Myocyte (in vitro differentiated cells): ENCODE data around the gene NOS3. TPM values are rescaled to one million over a fixed set of nuclear protein-coding genes. Genes with fewer than 3 reads are reported as not detected.

Experiments used
- DNase-seq: peaks from one replicate; pipeline ENCODE4 v3.0.0-alpha.2; 2012; ENCODE audit warnings: low read depth
- total RNA-seq: library from RNA; depleted of rRNA; stranded (reverse); fragments of >200 nt; gene quantifications from 2 replicates; pipeline ENCODE4 v1.2.3, GENCODE V29; 2014

NOS3 gene
- total RNA-seq, 1 donor from 2014 or later = not detected

DNA sequence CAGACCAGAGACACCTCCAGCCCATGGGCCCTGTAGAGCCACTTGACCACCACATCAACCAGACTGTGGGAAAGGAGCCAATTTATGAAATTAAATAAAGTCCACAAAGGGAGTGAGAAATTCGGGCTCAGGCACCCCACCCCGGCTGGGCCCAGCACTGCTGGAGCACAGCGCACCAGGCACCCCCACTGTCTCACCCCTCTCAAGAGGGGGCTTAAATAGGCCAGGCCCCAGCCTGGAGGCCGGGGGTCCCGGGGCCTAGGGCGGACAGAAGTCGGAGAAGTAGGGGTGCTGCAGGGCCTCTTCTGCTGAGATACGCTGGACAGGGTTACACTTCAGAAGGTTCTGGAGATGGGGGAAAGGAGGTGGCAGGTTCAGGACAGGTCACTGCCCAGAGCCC lies 62.9 kb downstream of the NOS3 start:
- DNase-seq = no peak

DNA sequence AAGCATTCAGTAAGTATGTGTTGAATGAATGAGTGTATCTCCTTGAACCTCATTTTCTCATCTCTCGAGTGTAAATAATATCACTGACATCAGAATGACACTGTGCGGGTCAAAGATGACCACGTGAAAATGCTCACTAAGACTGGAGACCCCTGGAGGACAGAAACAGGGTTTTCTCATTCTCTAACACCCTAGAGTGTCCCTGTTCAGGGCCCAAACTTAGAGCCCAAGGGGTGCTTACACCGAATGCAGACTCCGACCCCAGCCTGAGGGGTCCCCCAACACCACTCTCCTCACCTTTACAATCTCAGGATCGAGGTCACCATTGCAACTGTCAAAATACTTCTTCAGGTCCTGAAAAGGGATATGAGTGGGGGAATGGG lies 65.5 kb downstream of the NOS3 start:
- DNase-seq = no peak

DNA sequence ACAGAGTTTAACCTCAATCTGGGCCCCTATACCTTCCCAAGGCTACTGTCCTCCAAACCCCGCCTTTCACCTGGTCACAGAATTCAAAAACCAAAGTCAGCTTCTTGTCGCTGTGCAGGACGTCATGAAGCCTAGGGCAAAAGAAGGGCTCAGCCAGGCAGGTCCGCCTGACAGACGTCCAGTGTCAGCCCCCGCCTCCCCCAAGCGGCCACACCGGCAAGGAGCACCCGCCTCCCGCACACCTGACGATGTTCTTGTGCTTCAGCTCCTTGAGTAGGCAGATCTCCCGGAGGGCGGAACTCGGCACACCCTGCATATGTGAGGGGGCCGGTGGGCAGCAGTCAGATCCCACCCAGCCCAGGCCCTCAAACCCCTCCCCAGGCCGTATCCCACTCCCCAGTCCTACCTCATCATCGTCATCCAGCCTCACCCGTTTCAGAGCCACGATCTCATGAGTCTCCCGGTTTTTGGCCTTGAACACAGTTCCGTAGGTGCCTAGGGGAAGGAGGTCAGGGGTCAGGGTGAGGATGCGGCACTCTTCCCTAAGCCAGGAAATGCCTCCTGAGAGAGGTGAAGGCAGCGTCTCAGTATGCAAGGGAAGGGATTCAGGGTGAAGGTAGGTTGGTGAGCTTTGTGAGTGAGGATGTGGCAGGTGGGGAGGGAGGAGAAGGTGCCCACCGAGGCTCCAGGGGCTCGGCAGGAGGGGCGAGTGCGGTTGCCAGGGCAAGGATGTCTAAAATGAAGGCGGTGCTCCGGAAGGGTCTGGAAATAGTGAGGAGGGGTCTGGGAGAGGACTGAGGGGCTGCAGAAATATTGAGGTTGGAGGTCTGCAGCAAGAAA lies 66.1 kb downstream of the NOS3 start:
- DNase-seq = no peak

DNA sequence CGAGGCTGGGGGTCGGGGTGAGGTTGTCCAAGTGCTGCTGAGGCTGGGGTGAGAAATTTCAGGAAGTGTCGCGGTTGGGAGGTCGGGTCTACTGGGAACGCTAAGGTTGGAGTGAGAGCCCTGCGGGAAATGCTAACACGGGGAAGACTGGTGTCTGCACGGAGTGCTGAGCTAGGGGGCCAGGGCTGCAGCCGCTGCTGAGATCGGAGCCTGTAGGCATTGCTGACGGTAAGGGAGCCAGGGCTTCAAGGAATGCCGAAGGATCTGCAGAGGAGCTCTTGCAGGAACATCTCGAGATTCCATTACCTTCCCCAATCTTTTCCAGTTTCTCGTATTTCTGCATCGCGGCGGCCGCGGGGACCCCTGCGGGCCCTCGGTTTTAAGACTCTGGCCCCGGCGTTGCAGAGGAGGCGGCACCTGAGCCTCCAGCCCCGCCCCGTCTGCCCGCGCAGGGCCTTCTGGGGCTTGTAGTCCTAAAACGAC lies 66.7 kb downstream of the NOS3 start, which contains the start of gene CDK5:
TSS of gene CDK5 (minus strand) at position 392 of the 483 bp plus-strand sequence. CDS start at position 343, 49 bp downstream.
- DNase-seq = no peak

DNA sequence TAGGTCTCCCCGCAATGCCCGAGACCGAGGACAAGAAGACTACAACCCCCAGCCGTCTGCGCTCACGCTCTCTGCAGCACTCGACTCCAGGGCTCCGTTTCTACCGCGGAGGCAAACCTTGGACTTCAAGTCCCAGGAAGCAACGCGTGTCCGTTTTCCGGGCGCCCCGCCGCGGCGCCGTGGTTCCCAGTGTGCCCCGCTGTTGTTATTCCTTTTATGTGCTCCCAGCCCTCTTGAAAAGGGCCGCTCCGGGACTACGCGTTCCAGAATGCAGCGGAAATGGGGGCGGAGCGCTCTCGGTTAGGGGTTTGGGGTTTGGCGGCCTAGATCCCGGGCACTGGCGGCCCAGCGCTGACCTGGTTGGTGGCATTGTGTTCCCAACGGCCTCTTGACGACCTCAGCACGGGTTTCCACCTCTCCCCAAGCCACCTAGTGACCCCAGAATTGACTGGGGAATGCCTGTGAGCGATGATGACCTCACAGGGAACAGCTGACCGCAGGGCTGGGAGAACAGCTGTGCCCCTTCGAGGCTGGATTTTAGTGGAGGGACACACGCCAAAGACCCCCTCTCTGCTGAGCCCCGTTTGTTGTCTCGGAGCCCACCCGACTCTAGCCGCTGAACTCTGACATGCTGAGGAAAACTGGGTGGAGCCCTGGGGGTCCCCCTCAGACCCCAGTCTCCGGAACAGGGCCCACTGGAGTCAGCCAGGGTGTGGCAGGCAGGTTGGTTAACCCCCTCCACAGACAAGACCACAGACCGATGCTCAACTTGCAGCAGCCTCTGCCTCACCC lies 67.4 kb downstream of the NOS3 start:
- peak; percentile 100 for DNase-seq

DNA sequence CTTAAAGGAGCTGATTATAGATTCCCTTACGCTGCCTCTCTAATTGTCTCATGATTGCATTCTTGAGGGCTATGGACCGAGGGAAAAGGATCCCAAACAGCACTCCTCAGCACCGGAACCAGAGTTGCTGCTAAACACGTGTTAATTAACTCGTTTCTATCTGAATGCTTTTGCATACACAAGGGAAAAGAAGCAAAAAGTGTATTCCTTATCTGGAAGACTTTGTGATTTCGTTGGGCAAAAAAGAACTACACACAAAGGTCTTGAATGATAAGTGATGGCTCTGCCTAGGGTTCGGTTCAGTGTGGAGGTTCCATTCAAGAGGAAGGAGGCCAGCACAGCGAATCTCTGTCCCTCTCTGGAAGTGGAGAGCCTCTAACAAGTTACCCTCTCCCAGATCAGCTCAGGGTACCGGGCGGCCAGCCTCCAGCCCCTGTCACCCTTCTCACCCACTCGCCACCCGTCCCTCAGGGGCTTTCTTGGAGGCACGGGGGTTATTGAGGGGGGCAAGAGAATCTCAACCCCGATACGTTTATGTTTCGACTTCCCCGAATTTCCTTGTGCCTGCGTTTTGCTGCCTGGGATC lies 68.1 kb downstream of the NOS3 start:
- DNase-seq = peak; percentile 97

DNA sequence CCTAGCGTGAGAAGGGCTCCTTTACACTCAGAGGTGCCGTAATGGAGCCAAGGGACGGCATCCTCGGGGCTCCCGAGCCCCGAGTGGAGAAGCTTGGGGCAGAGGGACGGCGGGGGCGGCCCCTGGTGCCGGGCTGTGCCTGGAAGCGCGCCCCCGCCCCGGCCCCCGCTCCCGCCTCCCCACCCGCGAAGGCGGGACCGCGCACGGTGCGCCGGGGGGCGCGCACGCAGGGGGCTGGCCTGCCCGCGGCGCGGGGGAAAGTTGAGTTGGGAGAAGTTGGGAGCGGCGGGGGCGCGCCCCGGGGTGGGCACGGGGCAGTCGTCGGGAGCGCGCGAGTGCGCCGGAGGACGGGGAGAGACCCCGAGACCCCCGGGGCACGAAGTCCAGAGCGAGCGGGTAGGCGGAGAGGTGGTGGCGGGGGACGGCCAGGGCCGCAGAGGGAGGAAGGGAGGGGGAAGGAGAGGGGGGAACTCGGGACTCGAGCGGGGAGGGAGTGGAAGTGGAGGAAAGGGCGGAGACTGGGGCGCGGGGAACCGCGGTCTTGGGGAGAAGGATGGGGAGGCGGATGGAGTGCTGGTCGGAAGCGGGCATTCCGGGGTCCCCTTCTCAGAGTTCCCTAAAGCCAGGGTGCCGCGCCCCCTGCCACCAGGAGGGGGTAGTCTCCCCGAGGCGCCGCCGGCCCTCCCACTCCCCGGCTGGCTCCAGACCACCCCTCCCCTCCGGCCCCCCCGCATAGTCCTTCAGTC lies 68.7 kb downstream of the NOS3 start, which contains the start of gene SLC4A2:
TSS of gene SLC4A2 (plus strand) at position 223 of the 746 bp plus-strand sequence. CDS start 2,399 bp downstream, outside the sequence.
- peak; percentile 92 for DNase-seq

DNA sequence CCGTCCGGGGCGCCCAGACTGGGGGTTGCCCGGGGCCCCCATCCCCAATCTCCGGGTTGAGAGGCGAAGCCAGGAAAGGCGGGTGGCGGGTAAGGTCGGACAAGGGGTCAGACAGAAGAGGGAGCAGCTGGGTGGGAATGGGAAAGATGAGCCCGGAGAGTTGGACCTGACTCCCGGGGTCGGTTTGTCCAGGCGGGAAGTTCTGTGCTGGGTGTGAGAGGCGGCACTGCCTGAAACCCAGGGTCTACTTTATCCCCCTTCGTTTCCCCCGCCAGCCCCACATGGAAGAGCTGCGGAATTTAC lies 69.2 kb downstream of the NOS3 start:
- DNase-seq = no peak

DNA sequence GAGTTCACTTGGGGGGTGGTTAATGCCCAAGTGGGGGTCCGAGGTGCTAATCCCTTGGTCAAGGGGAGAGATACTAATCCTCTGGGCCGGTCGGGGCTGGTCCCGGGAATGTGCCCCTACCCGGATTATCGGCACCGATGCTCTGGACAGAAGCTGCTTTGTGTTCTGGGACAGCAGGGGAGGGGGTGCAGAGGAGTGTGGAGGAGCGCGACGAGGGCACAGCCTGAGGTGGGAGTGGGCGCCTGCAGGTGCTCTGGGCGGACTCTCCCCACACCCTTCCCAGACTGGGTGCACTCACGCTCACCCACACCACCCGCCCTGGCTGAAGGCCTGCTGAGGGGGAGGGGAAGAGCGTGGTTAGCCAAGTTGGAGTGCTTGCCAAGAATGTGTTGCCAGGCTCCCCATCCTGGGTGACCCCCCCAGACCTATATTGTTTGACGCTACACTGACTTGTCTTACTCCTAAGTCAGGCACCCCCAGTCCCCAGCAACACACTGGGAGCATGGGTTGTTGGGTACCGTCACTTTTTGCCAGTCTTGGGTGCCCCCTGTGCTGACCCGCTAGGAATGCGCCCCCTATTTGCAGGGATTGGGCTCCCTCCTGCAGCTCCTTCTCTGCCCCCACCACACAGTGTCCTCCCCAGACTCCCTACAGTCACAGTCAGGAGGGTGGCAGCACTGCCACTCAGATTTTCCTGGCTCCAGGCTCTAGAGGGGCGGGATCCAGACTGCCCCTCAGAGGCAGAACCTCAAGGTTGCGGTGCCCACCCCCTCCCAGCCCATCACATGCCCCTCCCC lies 69.8 kb downstream of the NOS3 start:
- peak; percentile 95 for DNase-seq

DNA sequence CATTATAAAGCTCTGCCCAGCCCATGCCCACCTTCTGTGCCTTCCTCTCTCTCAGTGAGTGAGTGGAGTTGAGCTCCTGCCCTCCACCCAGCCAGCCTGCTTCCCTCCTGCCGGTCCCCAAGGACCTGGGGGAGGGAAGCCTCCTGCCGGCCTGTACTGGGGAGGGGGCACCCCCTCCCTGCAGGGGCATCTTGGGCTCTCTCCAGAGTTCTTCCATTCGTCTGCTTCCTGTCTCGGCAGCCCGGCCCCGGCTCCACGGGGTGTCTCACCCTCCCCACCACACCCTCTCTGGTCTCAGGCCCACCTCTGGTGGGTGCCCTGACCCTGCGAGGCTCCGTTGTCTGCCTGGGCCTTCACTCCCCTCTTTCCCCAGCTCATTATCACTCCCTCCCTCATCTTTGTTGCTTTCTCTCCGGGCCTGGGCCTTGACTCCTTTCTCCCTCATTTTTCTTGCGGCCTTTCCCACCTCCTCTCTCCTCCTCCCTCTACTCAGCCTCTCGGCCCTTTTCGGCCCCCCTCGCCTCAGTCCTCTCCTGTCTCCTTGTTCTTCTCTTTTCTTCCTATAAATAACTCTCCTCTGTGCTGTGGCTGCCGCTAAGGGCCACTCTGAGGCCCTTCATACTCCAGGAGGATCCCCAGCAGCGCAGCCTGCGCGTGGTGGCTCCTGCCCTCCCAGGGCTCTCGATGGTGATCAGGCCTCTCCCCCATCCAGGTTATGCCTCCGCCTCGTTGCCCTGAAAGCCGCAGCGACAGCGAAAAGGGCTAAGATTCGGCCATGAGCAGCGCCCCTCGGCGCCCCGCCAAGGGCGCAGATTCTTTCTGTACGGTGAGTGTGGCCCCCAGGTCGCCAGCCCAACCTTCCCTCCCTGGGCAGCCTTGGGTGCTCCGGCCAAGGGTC lies 70.6 kb downstream of the NOS3 start:
- no peak for DNase-seq

DNA sequence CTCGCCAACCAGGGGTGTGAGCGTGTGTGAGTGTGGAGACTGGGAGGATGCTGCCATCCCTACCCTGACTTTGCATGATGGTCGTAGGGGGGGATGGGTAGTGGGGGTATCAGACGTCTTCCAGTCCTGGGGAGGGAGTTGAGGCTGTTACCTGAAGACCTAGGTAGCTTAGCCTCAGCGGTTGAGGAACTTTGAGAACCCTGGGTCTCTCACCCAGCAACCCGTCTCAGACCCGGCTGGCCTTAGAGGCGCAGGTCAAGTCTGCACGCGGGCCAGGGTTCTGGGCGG lies 71.2 kb downstream of the NOS3 start:
- no peak for DNase-seq

DNA sequence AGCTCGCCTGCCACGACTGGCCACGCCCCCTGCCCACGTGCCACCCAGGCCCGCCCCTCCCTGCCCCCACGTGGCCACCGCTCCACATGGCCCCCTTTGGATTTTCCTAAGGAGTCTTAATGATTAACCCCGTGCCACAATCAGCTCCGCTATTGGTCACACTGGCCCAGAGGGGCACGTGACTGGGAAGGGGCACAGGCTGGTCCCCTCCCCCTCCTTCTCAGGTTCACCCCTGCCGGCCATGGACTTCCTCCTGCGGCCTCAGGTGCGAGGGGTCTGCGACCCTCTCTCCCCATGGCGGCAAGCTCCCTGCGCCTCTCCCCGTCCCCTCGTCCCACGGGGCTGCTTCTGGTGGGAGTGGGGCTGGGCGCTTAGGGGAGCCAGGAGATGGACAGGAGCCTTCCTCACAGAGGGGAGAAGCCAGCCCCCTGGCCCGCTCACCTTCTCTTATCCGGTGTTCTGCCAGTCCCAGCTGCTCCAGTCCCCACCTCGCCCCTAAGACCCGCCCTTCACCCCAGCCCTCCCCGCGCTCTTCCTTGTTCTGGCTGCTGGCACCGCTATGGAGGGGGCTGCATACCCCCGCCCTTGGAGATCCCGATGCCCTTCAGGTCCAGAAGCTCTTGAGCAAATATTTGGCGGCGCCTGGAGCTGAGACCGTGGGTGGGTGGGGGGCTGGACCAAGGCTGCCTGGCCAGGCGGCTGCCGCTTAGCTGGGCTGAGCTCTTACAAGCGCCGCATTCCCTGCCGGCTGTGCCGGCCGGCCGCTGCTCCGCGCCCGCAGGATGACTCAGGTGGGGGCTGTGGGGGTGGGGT lies 71.8 kb downstream of the NOS3 start:
- peak; percentile 89 for DNase-seq

DNA sequence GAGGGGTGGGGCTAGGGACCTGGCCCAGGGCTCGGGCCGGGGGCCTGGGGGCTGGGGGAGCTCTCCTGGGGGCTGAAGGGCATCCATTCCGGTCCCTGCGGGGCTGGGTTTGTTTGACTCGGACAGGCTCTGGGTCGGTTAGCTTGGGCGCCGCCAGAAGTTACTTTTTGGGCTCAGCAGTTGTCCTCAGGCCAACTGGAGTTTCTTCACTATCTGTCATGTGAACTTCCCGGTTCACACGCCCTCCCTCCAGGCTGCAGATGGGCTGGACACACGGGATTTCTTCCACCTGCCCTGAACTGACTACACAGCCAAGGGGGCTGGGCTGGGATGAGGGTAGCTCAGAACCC lies 72.4 kb downstream of the NOS3 start:
- peak; percentile 96 for DNase-seq

Other genes with a start within 250 kb of the NOS3 start
- not detected in 2 replicates for gene TMEM176B, start 190.7 kb upstream of the NOS3 start, total RNA-seq
- gene TMEM176A, start 190.2 kb upstream of the NOS3 start, total RNA-seq = not detected in 2 replicates
- 0.21 and 0.62 TPM in 2 replicates for gene AOC1, start 138.5 kb upstream of the NOS3 start, total RNA-seq
- 6.9 and 8.7 TPM in 2 replicates for gene KCNH2, start 12.7 kb upstream of the NOS3 start, total RNA-seq
- gene ATG9B, start 33.5 kb downstream of the NOS3 start, total RNA-seq = 0.11 and 0.21 TPM in 2 replicates
- gene ABCB8, start 37.4 kb downstream of the NOS3 start, total RNA-seq = 47.8 and 53.0 TPM in 2 replicates
- 3.6 and 5.5 TPM in 2 replicates for gene ASIC3, start 57.5 kb downstream of the NOS3 start, total RNA-seq
- gene CDK5, start 66.9 kb downstream of the NOS3 start, total RNA-seq = 34.0 TPM in 2 replicates
- 516 and 662 TPM in 2 replicates for gene SLC4A2, start 68.6 kb downstream of the NOS3 start, total RNA-seq
- gene FASTK, start 89.8 kb downstream of the NOS3 start, total RNA-seq = 177 and 198 TPM in 2 replicates
- 59.9 and 60.7 TPM in 2 replicates for gene TMUB1, start 92.5 kb downstream of the NOS3 start, total RNA-seq
- 110 and 115 TPM in 2 replicates for gene AGAP3, start 95.5 kb downstream of the NOS3 start, total RNA-seq
- gene GBX1, start 176.7 kb downstream of the NOS3 start, total RNA-seq = not detected in 2 replicates
- gene ASB10, start 196.2 kb downstream of the NOS3 start, total RNA-seq = 0.99 TPM in 1 of 2 replicates, not detected in the other
- not detected in 2 replicates for gene H2BK1, start 219.5 kb downstream of the NOS3 start, total RNA-seq
- 102 and 105 TPM in 2 replicates for gene ABCF2, start 236.2 kb downstream of the NOS3 start, total RNA-seq
- gene CHPF2, start 241.5 kb downstream of the NOS3 start, total RNA-seq = 136 and 142 TPM in 2 replicates